Liver (tissue), 9 donors: ENCODE data around the gene ZNF280D. TPM values are rescaled to one million over a fixed set of nuclear protein-coding genes. Genes with fewer than 3 reads are reported as not detected.

Experiments used
- DNase-seq: peaks from one replicate; pipeline ENCODE4 v3.0.0-alpha.2; 2017; ENCODE audit warnings: low spot score
- H3K27ac ChIP-seq, 2 donors: one replicate each; pipeline ENCODE4 v1.7.0; 2013; ENCODE audit warnings: inconsistent platforms in 2 of 2, low read length in 2 of 2, control low read depth in 1 of 2, low read depth in 1 of 2, mild to moderate bottlenecking in 1 of 2
- H3K27me3 ChIP-seq, 4 donors: one replicate each; pipeline versions ENCODE4 v1.6.1 to v1.7.0; 2013; ENCODE audit warnings: low read length in 3 of 4, inconsistent platforms in 1 of 4, mild to moderate bottlenecking in 1 of 4, moderate library complexity in 1 of 4; ENCODE audit not compliant: control insufficient read depth in 4 of 4, insufficient read depth in 4 of 4
- H3K36me3 ChIP-seq, 4 donors: one replicate each; pipeline versions ENCODE4 v1.6.1 to v1.7.0; 2013; ENCODE audit warnings: low read length in 3 of 4, mild to moderate bottlenecking in 3 of 4, low read depth in 1 of 4, moderate library complexity in 1 of 4; ENCODE audit not compliant: control insufficient read depth in 4 of 4, insufficient read depth in 3 of 4
- H3K4me1 ChIP-seq, 4 donors: one replicate each; pipeline versions ENCODE4 v1.6.1 to v1.7.0; 2013; ENCODE audit warnings: low read length in 3 of 4, mild to moderate bottlenecking in 3 of 4, moderate library complexity in 1 of 4; ENCODE audit not compliant: control insufficient read depth in 4 of 4, insufficient read depth in 4 of 4
- H3K4me3 ChIP-seq, 3 donors: one replicate each; pipeline versions ENCODE4 v1.6.1 to v1.7.0; 2013; ENCODE audit warnings: low read length in 3 of 3, control low read depth in 1 of 3, low read depth in 1 of 3, mild to moderate bottlenecking in 1 of 3
- H3K9ac ChIP-seq, 2 donors: one replicate each; pipeline ENCODE4 v1.7.0; 2013; ENCODE audit warnings: low read length in 2 of 2, mild to moderate bottlenecking in 2 of 2, moderate library complexity in 2 of 2, control low read depth in 1 of 2, low read depth in 1 of 2
- H3K9me3 ChIP-seq, 4 donors: one replicate each; pipeline versions ENCODE4 v1.6.1 to v1.7.0; 2013; ENCODE audit warnings: low read length in 3 of 4; ENCODE audit not compliant: control insufficient read depth in 4 of 4
- ATF3 ChIP-seq: IDR thresholded peaks from 2 replicates; pipeline ENCODE4 v1.6.1; 2016; ENCODE audit warnings: antibody characterized with exemption
- CTCF ChIP-seq: fragments of 150-350 bp; IDR thresholded peaks from 2 replicates; pipeline ENCODE4 v1.5.1; 2017; ENCODE audit warnings: improper control_type of control experiment, low read depth, low read length; ENCODE audit not compliant: missing input control
- EGR1 ChIP-seq, 2 donors: IDR thresholded peaks; 2 replicates each; pipeline ENCODE4 v1.6.1; 2016 to 2018; ENCODE audit warnings: antibody characterized with exemption in 2 of 2, low read depth in 2 of 2
- FOXA1 ChIP-seq: IDR thresholded peaks from 2 replicates; pipeline ENCODE4 v1.6.1; 2016; ENCODE audit warnings: antibody characterized with exemption
- FOXA2 ChIP-seq: IDR thresholded peaks from 2 replicates; pipeline ENCODE4 v1.6.1; 2016; ENCODE audit warnings: antibody characterized with exemption
- GABPA ChIP-seq, 2 donors: IDR thresholded peaks in 1 of 2; conservative IDR thresholded peaks in 1 of 2; 2 replicates each; pipeline ENCODE4 v1.6.1; 2016; ENCODE audit warnings: antibody characterized with exemption in 2 of 2, mild to moderate bottlenecking in 1 of 2, moderate library complexity in 1 of 2
- HNF4A ChIP-seq, 2 donors: conservative IDR thresholded peaks; 2 replicates each; pipeline ENCODE4 v1.6.1; 2016; ENCODE audit warnings: antibody characterized with exemption in 2 of 2, mild to moderate bottlenecking in 2 of 2
- HNF4G ChIP-seq: IDR thresholded peaks from 2 replicates; pipeline ENCODE4 v1.6.1; 2016; ENCODE audit warnings: antibody characterized with exemption
- JUND ChIP-seq, 2 donors: IDR thresholded peaks; 2 replicates each; pipeline ENCODE4 v1.6.1; 2016; ENCODE audit warnings: antibody characterized with exemption in 2 of 2
- MAX ChIP-seq: IDR thresholded peaks from 2 replicates; pipeline ENCODE4 v1.6.1; 2016; ENCODE audit warnings: antibody characterized with exemption
- NR2F2 ChIP-seq: IDR thresholded peaks from 2 replicates; pipeline ENCODE4 v1.6.1; 2016; ENCODE audit warnings: antibody characterized with exemption
- RAD21 ChIP-seq, 2 donors: IDR thresholded peaks; 2 replicates each; pipeline ENCODE4 v1.6.1; 2016; ENCODE audit warnings: antibody characterized with exemption in 2 of 2, mild to moderate bottlenecking in 2 of 2
- RXRA ChIP-seq, 2 donors: IDR thresholded peaks; 2 replicates each; pipeline ENCODE4 v1.6.1; 2017 to 2018; ENCODE audit warnings: antibody characterized with exemption in 2 of 2, mild to moderate bottlenecking in 1 of 2
- SP1 ChIP-seq: IDR thresholded peaks from 2 replicates; pipeline ENCODE4 v1.6.1; 2018; ENCODE audit warnings: antibody characterized with exemption, mild to moderate bottlenecking
- TAF1 ChIP-seq: conservative IDR thresholded peaks from 2 replicates; pipeline ENCODE4 v1.6.1; 2016; ENCODE audit warnings: antibody characterized with exemption, mild to moderate bottlenecking
- YY1 ChIP-seq: IDR thresholded peaks from 2 replicates; pipeline ENCODE4 v1.6.1; 2016; ENCODE audit warnings: antibody characterized with exemption, mild to moderate bottlenecking
- WGBS: extraction: QIAGEN DNeasy Blood & Tissue Kit; methylation state at CpG from one replicate; pipeline ENCODE4 v1.1.7; 2013; 5-methylcytosine and 5-hydroxymethylcytosine counted together
- polyA plus RNA-seq, 2 donors: library from polyadenylated mRNA; stranded (reverse) in 1 of 2; unstranded in 1 of 2; fragments of 200-250 nt in 1 of 2; fragments of >200 nt in 1 of 2; fragmentation: Nextera tagmentation in 1 of 2; extraction: Ambion mirVana in 1 of 2; gene quantifications; one replicate each; pipeline versions ENCODE4 v1.2.1 to v1.2.3, GENCODE V29; 2013 to 2015
- total RNA-seq, 2 donors: library from RNA; depleted of rRNA; stranded (reverse); fragments of >200 nt; gene quantifications; one replicate each; pipeline ENCODE4 v1.2.3, GENCODE V29; 2014
- TF ChIP-seq, protein P1 (sequence below): IDR thresholded peaks from 2 replicates; pipeline ENCODE4 v1.6.1; 2016; ENCODE audit warnings: antibody characterized with exemption
- TF ChIP-seq, protein P2 (sequence below): IDR thresholded peaks from 2 replicates; pipeline ENCODE4 v1.6.1; 2016; ENCODE audit warnings: antibody characterized with exemption, mild to moderate bottlenecking
- donor health status: healthy.
- donor health status: healthy.
- donor health status: healthy.
- donor health status: healthy.
- donor health status: healthy.

The ZNF280D gene
- total and polyA plus RNA-seq, 4 donors = 5.2 to 32.6 (median 18.9) TPM

GRCh38 chr15:56653107-56653506, 80.2 kb downstream of the ZNF280D start:
- Histone ChIP-seq H3K9ac (peak overlapping the region in 1 of 2 donors; percentile 2), H3K4me3 (no peak overlapping the region), H3K4me1 (peaks cover 0 to 17% (median 8%) of the 10 kb centered on the region in 4 donors), H3K9me3 (no peaks in the 10 kb centered on the region), H3K27me3 (no peaks in the 10 kb centered on the region), H3K27ac (peak overlapping the region; percentile 56 to 67), H3K36me3 (peaks cover 0 to 9% (median 5%) of the 10 kb centered on the region in 4 donors)
- no peak for TF ChIP-seq CTCF
- no peak for TF ChIP-seq HNF4G
- TF ChIP-seq EGR1 (IDR thresholded peaks at IDR 0.05; ENCODE audit: low read depth in 2 of 2) = no peak
- TF ChIP-seq SP1 = no peak
- TF ChIP-seq RXRA (IDR thresholded peaks at IDR 0.05) = no peak
- no peak for TF ChIP-seq FOXA1
- TF ChIP-seq, protein P1, sequence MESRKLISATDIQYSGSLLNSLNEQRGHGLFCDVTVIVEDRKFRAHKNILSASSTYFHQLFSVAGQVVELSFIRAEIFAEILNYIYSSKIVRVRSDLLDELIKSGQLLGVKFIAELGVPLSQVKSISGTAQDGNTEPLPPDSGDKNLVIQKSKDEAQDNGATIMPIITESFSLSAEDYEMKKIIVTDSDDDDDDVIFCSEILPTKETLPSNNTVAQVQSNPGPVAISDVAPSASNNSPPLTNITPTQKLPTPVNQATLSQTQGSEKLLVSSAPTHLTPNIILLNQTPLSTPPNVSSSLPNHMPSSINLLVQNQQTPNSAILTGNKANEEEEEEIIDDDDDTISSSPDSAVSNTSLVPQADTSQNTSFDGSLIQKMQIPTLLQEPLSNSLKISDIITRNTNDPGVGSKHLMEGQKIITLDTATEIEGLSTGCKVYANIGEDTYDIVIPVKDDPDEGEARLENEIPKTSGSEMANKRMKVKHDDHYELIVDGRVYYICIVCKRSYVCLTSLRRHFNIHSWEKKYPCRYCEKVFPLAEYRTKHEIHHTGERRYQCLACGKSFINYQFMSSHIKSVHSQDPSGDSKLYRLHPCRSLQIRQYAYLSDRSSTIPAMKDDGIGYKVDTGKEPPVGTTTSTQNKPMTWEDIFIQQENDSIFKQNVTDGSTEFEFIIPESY = no peak
- TF ChIP-seq NR2F2 = no peak
- no peak for TF ChIP-seq ATF3
- TF ChIP-seq JUND (IDR thresholded peaks at IDR 0.05) = no peak
- TF ChIP-seq FOXA2 = no peak
- TF ChIP-seq MAX = no peak
- TF ChIP-seq, protein P2, sequence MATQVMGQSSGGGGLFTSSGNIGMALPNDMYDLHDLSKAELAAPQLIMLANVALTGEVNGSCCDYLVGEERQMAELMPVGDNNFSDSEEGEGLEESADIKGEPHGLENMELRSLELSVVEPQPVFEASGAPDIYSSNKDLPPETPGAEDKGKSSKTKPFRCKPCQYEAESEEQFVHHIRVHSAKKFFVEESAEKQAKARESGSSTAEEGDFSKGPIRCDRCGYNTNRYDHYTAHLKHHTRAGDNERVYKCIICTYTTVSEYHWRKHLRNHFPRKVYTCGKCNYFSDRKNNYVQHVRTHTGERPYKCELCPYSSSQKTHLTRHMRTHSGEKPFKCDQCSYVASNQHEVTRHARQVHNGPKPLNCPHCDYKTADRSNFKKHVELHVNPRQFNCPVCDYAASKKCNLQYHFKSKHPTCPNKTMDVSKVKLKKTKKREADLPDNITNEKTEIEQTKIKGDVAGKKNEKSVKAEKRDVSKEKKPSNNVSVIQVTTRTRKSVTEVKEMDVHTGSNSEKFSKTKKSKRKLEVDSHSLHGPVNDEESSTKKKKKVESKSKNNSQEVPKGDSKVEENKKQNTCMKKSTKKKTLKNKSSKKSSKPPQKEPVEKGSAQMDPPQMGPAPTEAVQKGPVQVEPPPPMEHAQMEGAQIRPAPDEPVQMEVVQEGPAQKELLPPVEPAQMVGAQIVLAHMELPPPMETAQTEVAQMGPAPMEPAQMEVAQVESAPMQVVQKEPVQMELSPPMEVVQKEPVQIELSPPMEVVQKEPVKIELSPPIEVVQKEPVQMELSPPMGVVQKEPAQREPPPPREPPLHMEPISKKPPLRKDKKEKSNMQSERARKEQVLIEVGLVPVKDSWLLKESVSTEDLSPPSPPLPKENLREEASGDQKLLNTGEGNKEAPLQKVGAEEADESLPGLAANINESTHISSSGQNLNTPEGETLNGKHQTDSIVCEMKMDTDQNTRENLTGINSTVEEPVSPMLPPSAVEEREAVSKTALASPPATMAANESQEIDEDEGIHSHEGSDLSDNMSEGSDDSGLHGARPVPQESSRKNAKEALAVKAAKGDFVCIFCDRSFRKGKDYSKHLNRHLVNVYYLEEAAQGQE = no peak
- TF ChIP-seq YY1 = no peak
- no peak for TF ChIP-seq GABPA (IDR thresholded peaks at IDR 0.05 in 1 of 2, conservative IDR thresholded peaks at IDR 0.05 in 1 of 2)
- DNase-seq = no peak

- H3K36me3 ChIP-seq = peaks cover 0 to 3% (median 0%) of the 10 kb centered on the region in 4 donors
- 97% methylated on average over 2 of the region's 2 CpGs for WGBS
- TF ChIP-seq EGR1 (IDR thresholded peaks at IDR 0.05; ENCODE audit: low read depth in 2 of 2) = no peak
- no peak for TF ChIP-seq GABPA (IDR thresholded peaks at IDR 0.05 in 1 of 2, conservative IDR thresholded peaks at IDR 0.05 in 1 of 2)
- no peak for TF ChIP-seq TAF1
- TF ChIP-seq HNF4A (conservative IDR thresholded peaks at IDR 0.05) = no peak
- no peak for TF ChIP-seq NR2F2
- no peak for TF ChIP-seq FOXA1
- no peak for TF ChIP-seq YY1
- TF ChIP-seq, protein P2 = no peak
- no peak for TF ChIP-seq RAD21 (IDR thresholded peaks at IDR 0.05)
- TF ChIP-seq SP1 = no peak
- no peak for TF ChIP-seq FOXA2
- TF ChIP-seq ATF3 = no peak
- no peak for TF ChIP-seq HNF4G
Measured at GRCh38 chr15:56648311-56648710, 85.0 kb downstream of the ZNF280D start.

More at GRCh38 chr15:56648311-56648710, 85.0 kb downstream of the ZNF280D start:
- DNase-seq = no peak
- Histone ChIP-seq H3K27me3 (no peaks in the 10 kb centered on the region), H3K4me3 (no peak overlapping the region), H3K4me1 (peaks cover 0 to 3% (median 1%) of the 10 kb centered on the region in 4 donors), H3K9me3 (no peaks in the 10 kb centered on the region), H3K9ac (no peak overlapping the region), H3K27ac (no peak overlapping the region)
